NCI-H1436 (cell line): ENCODE results near the gene TM2D3.
"Not testable (repeated sequence)": the region's sequence is repeated elsewhere in the genome, so short reads cannot be mapped to it uniquely, and the experiment has no call there.

Experiments
- DNase-seq: peaks from one replicate; lab custom pipeline; 2025; lab: John Stamatoyannopoulos, UW

TM2D3 gene

DNA sequence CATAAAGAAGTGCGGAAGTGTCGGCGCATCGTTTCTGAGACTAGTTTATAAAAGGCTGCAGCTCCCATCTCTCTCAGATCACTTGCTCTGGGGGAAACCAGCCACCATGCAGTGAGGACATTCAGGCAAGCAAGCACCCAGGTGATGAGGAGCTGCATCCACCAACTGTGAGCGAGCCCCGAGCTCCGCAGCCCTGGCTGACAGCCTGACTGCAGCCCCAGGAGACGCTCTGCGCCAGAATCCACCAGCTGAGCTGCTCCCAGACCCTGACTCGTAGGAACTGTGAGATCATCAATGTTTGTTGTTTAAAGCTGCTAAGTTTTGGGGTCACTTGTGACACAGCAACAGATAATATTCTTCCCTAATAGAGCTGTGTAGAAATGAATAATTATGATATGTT, 5.0 kb upstream of the TM2D3 start:
- no peak for DNase-seq

DNA sequence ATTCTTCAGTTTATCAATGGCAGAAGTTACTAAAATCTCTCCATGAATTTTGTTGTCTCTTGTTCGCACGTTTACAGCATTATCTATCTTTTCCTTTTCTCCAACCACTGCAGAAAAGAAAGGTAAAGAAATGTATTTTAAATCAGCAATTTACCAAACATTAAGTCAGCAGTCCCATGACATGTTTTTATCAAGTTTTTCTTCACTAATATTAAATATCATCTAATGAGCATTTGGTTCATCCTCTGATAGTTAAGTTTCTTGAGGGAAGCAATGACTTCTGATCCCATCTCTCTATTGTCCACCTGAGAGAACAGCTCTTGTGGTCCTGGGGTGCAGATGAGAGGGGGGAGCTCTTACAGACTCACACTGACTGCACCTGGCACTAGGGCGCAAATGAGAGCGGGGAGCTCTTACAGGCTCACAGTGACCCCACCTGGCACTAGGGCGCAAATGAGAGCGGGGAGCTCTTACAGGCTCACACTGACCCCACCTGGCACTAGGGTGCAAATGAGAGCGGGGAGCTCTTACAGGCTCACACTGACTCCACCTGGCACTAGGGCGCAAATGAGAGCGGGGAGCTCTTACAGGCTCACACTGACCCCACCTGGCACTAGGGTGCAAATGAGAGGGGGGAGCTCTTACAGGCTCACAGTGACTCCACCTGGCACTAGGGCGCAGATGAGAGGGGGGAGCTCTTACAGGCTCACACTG, 2.6 kb upstream of the TM2D3 start:
- not testable (repeated sequence) for DNase-seq

DNA sequence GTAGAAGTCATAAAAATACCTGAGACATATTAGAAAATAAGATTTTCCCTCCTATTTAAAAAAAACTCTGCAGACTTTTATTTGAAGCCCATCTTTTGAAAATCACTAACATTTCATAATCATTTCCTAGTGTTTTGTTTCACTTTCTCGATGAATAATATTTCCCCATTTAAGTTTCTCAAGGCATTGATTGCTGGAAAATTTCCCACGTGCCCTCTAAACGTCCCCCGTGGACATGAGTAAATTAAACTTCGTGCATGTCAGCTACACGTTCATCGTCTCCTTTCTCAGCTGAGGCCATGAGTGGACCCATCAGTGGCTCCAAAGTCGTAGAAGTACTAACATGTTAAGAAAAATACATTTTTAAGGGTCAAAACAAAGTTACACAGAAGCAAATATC, 2.0 kb upstream of the TM2D3 start:
- no peak for DNase-seq

DNA sequence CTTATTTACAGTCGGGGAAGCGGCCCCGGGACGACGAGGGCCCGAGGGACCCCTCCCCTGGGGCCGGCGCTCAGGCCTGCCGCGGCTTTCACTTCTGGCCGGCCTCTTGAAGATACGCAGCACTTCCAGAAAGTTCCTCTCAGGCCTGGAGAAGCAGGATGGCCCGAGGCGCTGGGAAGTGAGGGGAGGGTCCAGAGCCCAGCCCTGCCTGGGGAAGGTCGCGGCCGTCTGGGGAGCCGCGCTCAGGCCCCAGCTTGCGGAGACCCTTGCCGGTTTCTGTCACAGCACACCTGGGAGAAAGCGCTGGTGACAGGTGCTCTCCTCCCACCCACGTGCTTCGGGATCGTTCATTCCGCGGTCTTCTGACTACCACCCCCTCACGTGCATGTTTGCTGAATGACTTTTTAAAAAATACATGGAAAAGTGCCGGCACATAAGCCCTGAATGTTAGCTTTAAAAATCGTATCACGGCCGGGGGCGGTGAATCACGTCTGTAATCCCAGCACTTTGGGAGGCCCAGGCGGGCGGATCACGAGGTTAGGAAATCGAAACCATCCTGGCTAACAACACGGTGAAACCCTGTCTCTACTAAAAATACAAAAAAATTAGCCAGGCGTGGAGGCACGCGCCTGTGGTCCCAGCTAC, 727 bp upstream of the TM2D3 start:
- DNase-seq = no peak

DNA sequence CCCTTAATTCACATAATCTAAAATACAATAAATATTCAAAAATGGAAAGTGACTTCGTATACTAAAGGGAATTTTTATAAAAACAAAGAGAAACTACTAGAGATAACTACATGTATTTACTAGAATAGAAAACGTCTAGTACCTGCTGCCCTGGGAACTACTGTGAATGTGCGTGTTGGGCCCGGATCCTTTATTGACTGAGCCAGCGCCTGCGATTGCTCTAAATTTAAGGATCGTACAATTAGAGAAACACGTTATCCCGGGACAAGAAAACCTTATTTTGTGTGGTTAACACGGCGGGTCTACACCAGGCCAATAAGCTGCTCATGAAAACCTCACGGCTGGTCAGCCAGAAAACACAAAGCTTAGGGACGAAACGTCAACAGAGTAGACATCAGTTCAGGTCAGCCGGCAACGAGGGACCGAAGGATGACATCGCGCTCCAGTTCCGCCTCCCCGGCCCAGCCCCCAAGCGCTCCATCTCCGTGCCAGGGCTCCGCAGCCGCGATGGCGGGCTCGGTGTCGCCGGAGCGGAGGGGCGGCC, 555 bp downstream of the TM2D3 start:
- no peak for DNase-seq

DNA sequence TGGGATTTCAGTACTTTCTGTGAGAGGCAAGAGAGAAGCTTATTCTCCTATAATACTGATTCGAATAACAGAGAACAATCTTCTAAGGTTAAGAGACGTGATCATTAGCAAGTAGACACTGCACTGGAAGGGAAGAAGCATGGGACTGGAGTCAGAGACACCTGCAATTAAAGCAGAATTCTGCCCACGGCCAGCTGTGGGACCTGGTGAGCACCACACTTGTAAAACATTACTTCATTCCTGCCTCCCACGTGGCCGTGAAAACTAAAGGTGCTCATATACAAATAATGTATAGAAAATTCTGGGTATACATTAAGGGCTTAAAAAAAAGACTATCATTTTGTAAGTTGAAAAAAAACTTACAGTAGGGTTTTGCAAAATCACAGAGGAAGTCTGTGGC, 2.0 kb downstream of the TM2D3 start:
- no peak for DNase-seq

DNA sequence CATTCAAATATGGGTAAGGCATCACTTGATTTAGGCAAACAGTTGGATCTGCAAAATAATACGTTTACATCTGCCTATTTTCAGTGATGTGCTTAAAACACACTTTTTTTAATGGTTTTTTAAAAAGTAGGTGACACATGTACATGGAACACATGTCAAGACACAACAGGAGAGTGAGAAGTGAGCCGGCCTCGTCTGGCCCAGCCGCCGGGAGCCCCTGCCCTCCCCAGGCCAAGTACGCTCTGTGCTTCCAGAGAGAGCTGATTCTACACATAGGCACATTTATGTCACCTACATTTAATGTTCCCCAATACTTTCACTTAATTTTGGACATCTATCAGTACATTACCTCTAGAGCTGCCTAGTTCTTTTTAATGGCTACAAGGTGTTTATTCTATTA, 3.8 kb downstream of the TM2D3 start:
- no peak for DNase-seq

- DNase-seq = no peak
Measured at GRCh38 chr15:101647251-101647650, 4.9 kb downstream of the TM2D3 start.

DNA sequence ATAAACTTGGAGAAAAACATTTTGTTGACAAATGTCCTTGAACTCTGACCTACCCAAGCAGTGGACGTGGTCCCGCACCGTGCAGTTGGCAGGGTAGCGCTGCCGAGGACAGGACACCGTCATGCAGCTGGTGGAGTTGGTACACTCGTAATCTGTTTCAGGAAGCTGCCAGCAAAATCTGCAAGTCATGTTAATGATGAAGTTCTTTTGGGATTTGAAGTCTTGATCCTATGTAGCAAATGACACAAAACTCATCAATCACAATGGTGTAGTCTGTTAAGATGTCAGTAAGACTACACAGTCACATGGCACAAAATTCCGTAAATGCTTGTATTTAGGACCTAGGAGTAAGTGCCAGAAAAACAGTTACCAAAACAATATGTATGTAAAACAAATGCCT, 5.5 kb downstream of the TM2D3 start:
- DNase-seq = no peak

DNA sequence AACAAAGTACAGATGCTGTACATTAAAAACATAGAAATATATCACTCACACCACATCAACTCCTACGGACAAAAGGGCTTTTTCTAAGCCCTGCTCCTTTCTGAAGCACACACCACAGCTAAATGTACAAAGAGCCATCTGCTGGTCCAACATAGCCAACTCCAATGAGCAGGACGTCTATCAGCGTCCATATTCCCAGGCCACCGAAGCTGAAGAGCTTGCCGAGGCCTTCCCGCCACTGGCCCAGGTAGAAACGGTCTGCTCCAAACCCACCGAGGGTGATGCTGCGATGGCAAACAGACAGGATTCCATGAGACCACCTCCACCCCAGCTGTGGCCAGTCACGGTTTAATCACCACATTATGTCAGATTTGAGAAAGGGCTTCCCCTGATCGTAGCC, 9.8 kb downstream of the TM2D3 start:
- DNase-seq = no peak

- DNase-seq = peak; percentile 18
Measured at GRCh38 chr15:101641894-101642293, 10.3 kb downstream of the TM2D3 start.

DNA sequence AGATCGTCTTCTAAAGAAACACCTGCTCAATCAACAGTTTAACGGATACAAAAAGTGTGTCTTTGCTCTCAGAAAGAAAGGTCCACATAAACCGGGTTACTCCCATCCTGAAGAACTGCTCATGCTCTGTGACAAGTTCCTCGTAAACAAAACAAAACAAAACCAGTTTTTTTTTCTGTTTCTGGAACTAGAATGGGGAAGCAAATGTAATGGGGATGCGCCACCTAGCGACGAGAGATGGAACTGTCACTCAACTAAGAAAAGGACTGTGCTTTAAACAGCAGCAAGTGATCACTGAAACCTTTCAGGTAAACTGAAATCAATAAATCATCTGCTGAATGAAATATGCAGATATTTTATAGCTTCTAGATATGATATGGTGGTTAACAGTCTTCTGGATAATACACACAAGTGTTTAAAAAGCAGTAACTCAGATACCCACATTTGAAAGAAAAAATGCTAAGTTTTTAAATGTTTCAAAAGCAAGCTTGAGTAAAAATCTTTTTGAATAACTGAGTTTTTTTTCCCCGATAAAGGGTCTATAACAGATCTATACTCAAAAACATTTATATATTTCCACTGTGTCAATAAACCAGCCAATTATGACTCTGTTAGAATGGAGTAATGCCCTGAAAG, 10.9 kb downstream of the TM2D3 start:
- DNase-seq = peak; percentile 11

GRCh38 chr15:101639667-101640066, 12.5 kb downstream of the TM2D3 start:
- DNase-seq = no peak

DNA sequence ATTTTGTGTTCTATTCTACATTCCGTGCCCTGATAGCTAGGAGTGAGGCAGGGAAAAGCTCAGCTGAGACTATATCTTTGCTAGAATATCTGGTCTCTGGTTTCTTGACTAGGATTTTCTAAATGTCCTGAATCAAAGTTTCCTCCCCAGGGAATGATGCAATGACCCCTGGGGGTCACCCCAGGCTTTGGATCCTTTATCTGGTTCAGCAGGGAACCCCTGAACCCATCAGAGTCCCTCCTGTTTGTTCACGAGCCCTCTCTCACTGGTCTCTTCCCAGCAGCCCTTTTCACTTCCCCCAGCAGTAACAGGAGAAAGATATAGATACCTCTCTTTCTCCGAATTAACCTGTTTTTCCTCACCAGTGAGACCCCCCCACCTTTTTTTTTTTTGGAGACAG, 14.3 kb downstream of the TM2D3 start:
- DNase-seq = no peak

DNA sequence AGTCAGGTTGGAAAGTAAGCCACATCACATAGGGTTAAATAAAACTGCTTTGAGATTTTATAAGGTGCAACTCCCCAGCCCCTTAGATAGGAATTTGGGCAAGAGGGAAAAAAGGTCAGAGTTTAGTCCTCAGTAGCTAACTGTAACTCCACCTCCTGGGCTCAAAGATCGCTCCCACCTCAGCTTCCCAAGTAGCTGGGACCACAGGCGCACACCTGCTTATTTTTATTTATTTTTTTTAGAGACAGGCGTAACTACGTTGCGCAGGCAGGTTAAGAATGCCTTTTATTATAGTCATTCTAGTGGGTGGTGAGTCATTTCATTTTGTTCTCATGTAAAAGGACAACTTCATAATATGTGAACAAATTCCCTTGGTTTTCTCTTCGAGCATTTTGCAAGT, 14.7 kb downstream of the TM2D3 start:
- no peak for DNase-seq

DNA sequence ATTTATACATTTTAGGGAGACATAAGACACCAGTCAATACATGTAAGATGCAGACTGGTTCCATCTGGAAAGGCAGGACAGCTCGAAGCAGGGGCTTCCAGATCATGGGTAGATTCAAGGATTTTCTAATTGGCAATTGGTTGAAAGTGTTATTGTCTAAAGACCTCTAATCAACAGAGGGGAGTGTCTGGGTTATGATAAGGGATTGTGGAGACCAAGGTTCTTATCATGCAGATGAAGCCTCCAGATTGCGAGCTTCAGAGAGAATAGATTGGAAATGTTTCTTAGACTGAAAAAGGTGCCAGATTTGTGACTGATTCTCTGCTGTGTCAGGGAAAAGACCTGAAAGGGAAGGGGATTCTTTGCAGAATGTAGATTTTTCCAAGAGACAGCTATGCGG, 15.1 kb downstream of the TM2D3 start:
- DNase-seq = no peak

DNA sequence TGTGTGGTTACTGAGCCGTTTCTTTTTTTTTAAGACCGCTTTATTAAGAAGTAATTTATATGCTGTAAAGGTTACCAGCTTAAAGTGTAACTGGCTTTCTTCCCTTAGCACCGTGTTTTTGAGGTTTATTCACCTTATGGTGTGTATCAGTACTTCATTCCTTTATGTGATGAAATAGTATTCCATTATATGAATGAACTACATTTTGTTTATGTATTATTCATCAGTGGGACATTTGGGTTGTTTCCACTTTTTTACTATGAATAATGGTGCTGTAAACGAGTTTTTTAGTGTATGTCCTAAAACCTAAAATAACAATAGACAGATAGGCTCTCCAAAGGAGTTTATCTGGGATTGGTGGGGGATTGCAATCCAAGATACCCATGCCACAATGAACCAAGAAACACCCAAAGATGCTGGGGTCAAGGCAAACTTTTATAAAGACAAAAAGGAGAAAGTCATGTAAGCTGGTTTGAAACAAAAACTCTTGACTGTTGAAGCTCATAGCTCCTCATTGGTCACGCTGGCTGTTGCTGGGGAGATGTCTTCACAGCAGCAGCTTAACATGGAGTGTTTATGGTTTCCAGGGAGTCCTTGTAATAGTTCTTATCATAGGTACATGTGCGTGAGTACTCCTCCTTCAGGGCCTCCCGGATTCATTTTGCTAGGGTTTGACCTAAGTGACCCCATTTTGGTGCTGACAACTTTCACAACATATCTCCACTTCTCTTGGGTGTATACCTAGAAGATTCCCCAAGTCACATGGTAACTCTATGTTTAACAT, 16.0 kb downstream of the TM2D3 start:
- DNase-seq = no peak

- no peak for DNase-seq
Measured at GRCh38 chr15:101633356-101633755, 18.8 kb downstream of the TM2D3 start.

DNA sequence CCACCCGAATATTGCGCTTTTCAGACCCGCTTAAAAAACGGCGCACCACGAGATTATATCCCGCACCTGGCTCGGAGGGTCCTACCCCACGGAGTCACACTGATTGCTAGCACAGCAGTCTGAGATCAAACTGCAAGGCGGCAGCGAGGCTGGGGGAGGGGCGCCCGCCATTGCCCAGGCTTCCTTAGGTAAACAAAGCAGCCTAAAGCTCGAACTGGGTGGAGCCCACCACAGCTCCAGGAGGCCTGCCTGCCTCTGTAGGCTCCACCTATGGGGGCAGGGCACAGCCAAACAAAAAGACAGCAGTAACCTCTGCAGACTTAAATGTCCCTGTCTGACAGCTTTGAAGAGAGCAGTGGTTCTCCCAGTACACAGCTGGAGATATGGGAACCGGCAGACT, 25.5 kb downstream of the TM2D3 start:
- not testable (repeated sequence) for DNase-seq

DNA sequence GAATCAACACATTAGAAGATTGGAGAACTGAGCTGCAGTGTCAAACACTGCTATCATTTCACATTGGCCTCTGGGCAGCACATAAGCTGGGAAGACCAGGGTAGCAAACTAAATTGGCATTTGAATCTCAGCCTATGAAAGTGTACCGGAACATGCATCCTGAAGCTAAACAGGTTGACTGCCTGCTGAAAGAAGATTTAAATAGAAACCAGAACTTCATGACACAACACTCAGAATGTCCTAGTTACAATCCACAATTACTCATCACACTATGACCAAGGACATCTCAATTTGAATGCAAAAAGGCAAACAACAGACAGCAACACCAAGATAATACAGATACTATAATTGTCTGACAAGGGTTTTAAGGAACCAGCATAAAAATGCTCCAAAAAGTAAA, 26.2 kb downstream of the TM2D3 start:
- no peak for DNase-seq

DNA sequence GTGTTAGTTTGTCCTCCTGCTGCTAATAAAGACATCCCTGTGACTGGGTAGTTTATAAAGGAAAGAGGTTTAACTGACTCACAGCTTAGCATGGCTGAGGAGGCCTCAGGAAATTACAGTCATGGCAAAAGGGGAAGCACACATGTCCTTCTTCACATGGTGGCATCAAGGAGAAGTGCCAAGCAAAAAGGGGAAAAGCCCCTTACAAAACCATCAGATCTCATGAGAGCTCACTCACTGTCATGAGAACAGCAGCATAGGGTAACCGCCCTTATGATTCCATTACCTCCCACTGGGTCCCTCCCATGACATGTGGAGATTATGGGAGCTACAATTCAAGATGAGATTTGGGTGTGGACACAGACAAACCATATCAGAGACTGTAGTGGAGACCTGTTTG, 27.0 kb downstream of the TM2D3 start:
- no peak for DNase-seq
